HepG2 (cell line): ENCODE results near the gene COPE. TPM values are rescaled to one million over a fixed set of nuclear protein-coding genes. Genes with fewer than 3 reads are reported as not detected.

Experiments used
- ADNP ChIP-seq: sonication (generic); formaldehyde crosslinking; IDR thresholded peaks from 2 replicates; pipeline ENCODE4 v1.4.0; 2020; ENCODE audit warnings: missing genetic modification reagents
- KDM5B ChIP-seq: sonication (generic); formaldehyde crosslinking; IDR thresholded peaks from 2 replicates; pipeline ENCODE4 v1.4.0; 2020; ENCODE audit warnings: missing genetic modification reagents, mild to moderate bottlenecking, borderline replicate concordance
- ZBTB33 ChIP-seq: sonication (generic); formaldehyde crosslinking; IDR thresholded peaks from 2 replicates; pipeline ENCODE4 v1.4.0; 2020; ENCODE audit warnings: missing genetic modification reagents
- ZNF232 ChIP-seq: sonication (generic); formaldehyde crosslinking; IDR thresholded peaks from 2 replicates; pipeline ENCODE4 v1.4.0; 2020; ENCODE audit warnings: missing genetic modification reagents, borderline replicate concordance
- ZNF281 ChIP-seq: sonication (generic); formaldehyde crosslinking; IDR thresholded peaks from 2 replicates; pipeline ENCODE4 v1.4.0; 2020; ENCODE audit warnings: missing genetic modification reagents, borderline replicate concordance
- ZNF639 ChIP-seq: conservative IDR thresholded peaks from 2 replicates; pipeline ENCODE4 v1.6.1; 2018; ENCODE audit warnings: missing genetic modification reagents
- ZNF644 ChIP-seq: IDR thresholded peaks from 2 replicates; pipeline ENCODE4 v1.6.1; 2016; ENCODE audit warnings: low read depth
- ZSCAN25 ChIP-seq: sonication (generic); formaldehyde crosslinking; IDR thresholded peaks from 2 replicates; pipeline ENCODE4 v1.8.0; 2022; ENCODE audit warnings: mild to moderate bottlenecking, missing genetic modification reagents
- polyA plus RNA-seq, 8 experiments: library from polyadenylated mRNA; depleted of rRNA in 3 of 8; stranded (reverse) in 7 of 8; unstranded in 1 of 8; fragments of >200 nt; fragmentation: Illumina TruSeq in 4 of 8; extraction: Trizol in 4 of 8; gene quantifications; 2 replicates each; pipeline versions ENCODE4 v1.2.1 to v1.2.3, GENCODE V29; 2011 to 2016; ENCODE audit warnings: low read depth in 4 of 8, missing spikeins in 1 of 8, mixed read lengths in 1 of 8; ENCODE audit not compliant: insufficient read depth in 1 of 8
- total RNA-seq, 5 experiments: library from RNA; depleted of rRNA; stranded (reverse); fragments of >200 nt; fragmentation: Illumina TruSeq; extraction: Trizol; gene quantifications; 2 replicates each; pipeline ENCODE4 v1.2.3, GENCODE V29; 2016; ENCODE audit warnings: low read depth in 1 of 5
- TF ChIP-seq, protein P1 (sequence below): sonication (generic); formaldehyde crosslinking; IDR thresholded peaks from 2 replicates; pipeline ENCODE4 v1.9.0; 2021; ENCODE audit warnings: mild to moderate bottlenecking, missing genetic modification reagents
- TF ChIP-seq, protein P2 (sequence below): sonication (generic); formaldehyde crosslinking; IDR thresholded peaks from 2 replicates; pipeline ENCODE4 v1.5.0; 2020; ENCODE audit warnings: mild to moderate bottlenecking, missing genetic modification reagents, borderline replicate concordance

COPE gene
- total and polyA plus RNA-seq, 2 of the 13 experiments (the other 11 are each of a cell fraction or from before 2014, with no cell fraction given) = 189 to 205 TPM

- TF ChIP-seq, protein P1, sequence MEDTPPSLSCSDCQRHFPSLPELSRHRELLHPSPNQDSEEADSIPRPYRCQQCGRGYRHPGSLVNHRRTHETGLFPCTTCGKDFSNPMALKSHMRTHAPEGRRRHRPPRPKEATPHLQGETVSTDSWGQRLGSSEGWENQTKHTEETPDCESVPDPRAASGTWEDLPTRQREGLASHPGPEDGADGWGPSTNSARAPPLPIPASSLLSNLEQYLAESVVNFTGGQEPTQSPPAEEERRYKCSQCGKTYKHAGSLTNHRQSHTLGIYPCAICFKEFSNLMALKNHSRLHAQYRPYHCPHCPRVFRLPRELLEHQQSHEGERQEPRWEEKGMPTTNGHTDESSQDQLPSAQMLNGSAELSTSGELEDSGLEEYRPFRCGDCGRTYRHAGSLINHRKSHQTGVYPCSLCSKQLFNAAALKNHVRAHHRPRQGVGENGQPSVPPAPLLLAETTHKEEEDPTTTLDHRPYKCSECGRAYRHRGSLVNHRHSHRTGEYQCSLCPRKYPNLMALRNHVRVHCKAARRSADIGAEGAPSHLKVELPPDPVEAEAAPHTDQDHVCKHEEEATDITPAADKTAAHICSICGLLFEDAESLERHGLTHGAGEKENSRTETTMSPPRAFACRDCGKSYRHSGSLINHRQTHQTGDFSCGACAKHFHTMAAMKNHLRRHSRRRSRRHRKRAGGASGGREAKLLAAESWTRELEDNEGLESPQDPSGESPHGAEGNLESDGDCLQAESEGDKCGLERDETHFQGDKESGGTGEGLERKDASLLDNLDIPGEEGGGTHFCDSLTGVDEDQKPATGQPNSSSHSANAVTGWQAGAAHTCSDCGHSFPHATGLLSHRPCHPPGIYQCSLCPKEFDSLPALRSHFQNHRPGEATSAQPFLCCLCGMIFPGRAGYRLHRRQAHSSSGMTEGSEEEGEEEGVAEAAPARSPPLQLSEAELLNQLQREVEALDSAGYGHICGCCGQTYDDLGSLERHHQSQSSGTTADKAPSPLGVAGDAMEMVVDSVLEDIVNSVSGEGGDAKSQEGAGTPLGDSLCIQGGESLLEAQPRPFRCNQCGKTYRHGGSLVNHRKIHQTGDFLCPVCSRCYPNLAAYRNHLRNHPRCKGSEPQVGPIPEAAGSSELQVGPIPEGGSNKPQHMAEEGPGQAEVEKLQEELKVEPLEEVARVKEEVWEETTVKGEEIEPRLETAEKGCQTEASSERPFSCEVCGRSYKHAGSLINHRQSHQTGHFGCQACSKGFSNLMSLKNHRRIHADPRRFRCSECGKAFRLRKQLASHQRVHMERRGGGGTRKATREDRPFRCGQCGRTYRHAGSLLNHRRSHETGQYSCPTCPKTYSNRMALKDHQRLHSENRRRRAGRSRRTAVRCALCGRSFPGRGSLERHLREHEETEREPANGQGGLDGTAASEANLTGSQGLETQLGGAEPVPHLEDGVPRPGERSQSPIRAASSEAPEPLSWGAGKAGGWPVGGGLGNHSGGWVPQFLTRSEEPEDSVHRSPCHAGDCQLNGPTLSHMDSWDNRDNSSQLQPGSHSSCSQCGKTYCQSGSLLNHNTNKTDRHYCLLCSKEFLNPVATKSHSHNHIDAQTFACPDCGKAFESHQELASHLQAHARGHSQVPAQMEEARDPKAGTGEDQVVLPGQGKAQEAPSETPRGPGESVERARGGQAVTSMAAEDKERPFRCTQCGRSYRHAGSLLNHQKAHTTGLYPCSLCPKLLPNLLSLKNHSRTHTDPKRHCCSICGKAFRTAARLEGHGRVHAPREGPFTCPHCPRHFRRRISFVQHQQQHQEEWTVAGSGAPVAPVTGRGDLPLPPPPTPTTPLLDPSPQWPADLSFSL (CRISPR knock-in tag) = no peak
- TF ChIP-seq ADNP (CRISPR knock-in tag) (no peak), ZSCAN25 (CRISPR knock-in tag) (peak; percentile 79), ZNF232 (CRISPR knock-in tag) (no peak), ZNF281 (peak; percentile 80), KDM5B (CRISPR knock-in tag) (no peak), ZBTB33 (CRISPR knock-in tag) (peak; percentile 99), ZNF639 (no peak), ZNF644 (CRISPR knock-in tag) (no peak)
- TF ChIP-seq, protein P2, sequence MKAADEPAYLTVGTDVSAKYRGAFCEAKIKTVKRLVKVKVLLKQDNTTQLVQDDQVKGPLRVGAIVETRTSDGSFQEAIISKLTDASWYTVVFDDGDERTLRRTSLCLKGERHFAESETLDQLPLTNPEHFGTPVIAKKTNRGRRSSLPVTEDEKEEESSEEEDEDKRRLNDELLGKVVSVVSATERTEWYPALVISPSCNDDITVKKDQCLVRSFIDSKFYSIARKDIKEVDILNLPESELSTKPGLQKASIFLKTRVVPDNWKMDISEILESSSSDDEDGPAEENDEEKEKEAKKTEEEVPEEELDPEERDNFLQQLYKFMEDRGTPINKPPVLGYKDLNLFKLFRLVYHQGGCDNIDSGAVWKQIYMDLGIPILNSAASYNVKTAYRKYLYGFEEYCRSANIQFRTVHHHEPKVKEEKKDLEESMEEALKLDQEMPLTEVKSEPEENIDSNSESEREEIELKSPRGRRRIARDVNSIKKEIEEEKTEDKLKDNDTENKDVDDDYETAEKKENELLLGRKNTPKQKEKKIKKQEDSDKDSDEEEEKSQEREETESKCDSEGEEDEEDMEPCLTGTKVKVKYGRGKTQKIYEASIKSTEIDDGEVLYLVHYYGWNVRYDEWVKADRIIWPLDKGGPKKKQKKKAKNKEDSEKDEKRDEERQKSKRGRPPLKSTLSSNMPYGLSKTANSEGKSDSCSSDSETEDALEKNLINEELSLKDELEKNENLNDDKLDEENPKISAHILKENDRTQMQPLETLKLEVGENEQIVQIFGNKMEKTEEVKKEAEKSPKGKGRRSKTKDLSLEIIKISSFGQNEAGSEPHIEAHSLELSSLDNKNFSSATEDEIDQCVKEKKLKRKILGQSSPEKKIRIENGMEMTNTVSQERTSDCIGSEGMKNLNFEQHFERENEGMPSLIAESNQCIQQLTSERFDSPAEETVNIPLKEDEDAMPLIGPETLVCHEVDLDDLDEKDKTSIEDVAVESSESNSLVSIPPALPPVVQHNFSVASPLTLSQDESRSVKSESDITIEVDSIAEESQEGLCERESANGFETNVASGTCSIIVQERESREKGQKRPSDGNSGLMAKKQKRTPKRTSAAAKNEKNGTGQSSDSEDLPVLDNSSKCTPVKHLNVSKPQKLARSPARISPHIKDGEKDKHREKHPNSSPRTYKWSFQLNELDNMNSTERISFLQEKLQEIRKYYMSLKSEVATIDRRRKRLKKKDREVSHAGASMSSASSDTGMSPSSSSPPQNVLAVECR (CRISPR knock-in tag) = peak; percentile 12; the same call in 1 of the 2 replicates
These were observed 53.0 kb downstream of the COPE start (continued) for GRCh38 chr19:18865973-18866799.
